GM18870 (cell line): ENCODE results near the gene ATF6B.

Source experiments
- ATAC-seq: cut with Tn5 transposase; IDR thresholded peaks from one replicate; pipeline ENCODE4 v1.9.1; 2021; ENCODE audit warnings: moderate library complexity; ENCODE audit not compliant: unreplicated experiment

Gene ATF6B

GRCh38 chr6:32132110-32132509, 4.1 kb upstream of the ATF6B start:
- no peak for ATAC-seq

DNA sequence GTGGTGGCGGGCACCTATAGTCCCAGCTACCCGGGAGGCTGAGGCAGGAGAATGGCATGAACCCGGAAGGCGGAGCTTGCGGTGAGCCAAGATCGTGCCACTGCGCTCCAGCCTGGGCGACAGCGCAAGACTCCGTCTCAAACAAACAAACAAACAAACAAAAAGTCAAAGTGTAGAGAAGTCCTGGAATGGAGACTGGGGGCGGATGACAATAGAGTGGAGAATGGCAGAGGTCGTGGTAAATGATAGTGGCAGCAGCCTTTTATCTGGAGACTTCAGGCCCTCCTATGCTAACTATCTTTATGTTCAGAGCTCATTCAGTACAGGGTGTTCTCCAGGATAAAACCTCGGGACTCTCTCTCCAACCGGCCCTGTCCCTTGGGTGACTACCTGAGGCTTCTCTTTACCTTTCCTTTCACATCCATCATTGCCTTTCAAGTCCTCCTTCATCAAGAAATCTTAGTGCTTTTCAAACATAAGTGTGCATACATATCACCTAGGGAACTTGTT, 3.4 kb upstream of the ATF6B start:
- ATAC-seq = no peak

- ATAC-seq = no peak
Observed at GRCh38 chr6:32129297-32130088, 1.4 kb upstream of the ATF6B start.

DNA sequence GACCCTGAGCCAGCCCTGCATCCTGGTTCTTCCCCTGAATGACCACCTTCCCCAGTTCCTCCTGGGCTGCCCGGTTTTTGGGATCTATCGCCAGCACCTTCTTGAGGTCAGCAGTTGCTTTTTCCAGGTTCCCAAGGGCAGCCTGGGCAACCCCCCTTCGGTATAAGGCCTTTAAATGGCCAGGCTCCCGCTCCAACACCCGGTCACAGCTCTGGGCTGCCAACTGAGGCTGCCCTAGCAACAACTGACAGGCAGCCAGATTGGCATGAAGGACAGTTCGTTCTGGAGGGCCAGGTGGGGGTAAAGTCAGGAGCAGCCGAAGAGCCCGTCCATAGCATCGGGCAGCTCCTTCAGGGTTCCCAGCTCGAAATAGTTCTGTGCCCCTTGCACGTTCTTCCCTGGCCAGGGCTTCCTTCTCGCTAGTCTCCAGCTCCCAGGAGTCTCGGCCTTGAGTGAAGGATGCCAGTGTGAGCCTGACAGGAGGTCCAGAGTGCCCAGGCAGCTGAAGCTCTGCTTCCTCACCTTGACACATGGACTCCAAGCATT, 778 bp upstream of the ATF6B start:
- no peak for ATAC-seq

DNA sequence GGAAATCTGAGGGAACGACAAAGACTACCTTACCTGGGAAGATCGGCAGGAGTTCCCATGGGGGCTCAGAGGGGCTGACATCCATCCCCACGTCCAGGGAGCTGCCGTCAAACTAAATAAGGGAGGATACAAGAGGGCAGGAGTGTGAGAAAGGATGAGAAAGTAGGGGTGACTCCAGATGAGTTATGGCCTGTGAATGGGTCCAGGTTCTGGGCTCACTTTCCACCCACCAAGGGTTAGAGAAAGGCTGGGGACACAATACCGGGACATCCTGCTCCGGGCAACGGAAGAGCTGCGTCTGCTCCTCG, 683 bp downstream of the ATF6B start:
- no peak for ATAC-seq

- no peak for ATAC-seq
Observed at GRCh38 chr6:32126880-32127279, 1.2 kb downstream of the ATF6B start.

DNA sequence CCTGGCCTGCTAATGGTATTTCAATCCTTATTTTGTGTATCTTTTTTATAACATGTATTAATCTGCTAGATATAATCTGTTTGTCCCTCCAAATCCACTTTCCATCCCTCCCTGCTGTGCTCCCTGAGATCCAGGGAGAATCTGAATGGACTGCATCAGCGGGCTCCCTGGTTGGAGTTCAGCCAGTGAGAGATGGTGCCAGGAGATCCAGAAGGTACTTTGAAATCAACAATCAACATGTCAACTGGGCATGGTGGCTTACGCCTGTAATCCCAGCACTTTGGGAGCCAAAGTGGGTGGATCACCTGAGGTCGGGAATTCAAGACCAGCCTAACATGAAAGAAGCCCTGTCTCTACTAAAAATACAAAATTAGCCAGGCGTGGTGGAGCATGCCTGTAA, 4.4 kb downstream of the ATF6B start:
- no peak for ATAC-seq

DNA sequence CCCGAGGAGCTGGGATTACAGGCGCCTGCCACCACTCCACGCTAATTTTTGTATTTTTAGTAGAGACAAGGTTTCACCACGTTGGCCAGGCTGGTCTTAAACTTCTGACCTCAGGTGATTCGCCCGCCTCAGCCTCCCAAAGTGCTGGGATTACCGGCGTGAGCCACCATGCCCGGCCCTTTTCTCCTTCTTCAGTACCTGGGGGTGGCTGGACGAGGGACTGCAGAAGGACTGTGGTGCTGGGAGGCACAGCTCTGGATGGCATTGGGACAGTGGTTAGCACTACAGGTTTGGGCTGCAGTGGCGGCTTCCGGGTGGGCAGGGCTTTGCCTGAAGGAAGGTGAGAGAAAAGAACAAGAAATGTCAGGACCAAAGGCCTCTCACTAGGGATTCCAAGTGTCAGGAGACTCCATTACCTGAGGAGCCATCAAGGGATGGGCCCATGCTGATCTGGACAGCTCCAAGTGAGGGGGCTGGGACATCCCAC, 7.4 kb downstream of the ATF6B start:
- no peak for ATAC-seq

DNA sequence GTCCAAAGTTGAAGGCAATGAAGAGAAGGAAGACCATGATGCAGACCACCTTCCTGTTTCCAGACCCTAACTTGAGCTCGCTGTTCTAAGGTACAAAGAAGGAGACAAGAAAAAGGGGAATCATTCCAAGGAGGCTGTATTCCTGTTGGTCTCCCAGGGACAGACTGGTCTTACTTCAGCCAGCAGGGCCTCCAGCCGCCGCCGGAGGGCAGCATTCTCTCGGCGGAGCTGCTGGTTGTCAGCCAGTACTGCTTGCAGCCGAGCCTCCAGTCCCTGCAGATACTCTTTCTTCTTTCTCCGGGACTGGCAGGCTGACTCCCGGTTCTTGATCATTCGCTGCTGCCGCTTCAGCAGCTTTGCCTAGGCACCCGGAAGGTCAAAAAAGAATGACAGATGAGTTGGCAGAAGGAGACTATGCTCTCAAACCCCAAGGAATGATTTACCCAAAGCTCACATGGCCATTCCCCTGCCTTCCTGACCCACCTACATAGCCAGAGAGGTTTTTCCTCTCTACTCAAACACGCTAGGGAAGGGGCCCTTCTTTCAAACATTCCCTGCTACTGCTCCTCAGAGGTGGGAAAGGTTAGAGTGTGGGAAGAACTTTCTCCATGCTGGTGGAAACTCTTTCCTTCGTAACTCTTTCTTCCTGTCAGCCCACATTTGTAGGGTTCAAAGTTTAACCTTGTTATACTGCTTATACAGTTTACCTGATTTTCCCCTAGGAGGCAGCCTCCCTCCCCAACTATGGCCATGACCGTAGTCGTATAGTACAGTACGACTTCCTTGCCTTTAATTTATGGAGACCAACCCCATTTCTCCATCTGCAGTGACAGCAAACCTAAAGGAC, 9.0 kb downstream of the ATF6B start:
- no peak for ATAC-seq

GRCh38 chr6:32117461-32117860, 10.6 kb downstream of the ATF6B start:
- no peak for ATAC-seq

GRCh38 chr6:32116674-32117073, 11.4 kb downstream of the ATF6B start:
- ATAC-seq = no peak

DNA sequence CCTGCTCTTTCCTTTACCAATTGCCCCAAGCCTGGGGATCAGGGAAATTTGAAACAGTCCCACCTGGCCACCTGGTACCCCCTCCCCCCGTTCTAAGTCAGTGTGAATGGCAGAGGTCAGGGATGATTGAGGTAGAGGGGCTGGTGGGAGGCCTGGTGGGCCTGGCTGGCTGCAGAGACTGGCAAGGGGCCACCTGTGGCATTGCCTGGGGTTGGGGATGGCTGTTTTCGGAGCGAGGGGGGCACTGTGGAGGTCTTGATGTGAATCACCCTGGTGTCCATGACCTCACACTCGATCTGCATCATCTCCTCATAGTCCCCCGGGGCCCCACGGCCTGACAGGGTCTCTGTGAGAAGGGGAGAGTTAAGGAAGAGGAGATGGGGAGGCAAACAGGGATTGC, 12.4 kb downstream of the ATF6B start:
- no peak for ATAC-seq

DNA sequence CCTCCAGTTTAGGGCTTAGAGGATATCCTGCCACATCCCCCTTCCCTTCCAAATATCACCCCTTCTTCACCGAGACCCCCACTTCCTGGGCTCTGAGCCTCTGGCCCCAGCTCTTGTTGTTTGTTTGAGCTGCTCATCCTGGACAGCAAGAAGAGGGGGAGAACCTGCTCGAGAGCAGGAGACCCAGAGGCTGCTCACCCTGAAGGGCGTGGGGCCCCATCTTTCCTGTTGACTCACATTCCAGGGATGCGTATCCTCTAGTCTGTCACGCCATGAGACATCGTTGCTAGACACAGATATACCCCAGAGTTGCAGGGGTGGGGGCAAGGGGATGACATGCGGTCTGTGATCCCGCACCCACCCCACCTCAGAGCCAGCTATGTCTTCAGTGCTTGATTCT, 13.2 kb downstream of the ATF6B start:
- ATAC-seq = no peak

DNA sequence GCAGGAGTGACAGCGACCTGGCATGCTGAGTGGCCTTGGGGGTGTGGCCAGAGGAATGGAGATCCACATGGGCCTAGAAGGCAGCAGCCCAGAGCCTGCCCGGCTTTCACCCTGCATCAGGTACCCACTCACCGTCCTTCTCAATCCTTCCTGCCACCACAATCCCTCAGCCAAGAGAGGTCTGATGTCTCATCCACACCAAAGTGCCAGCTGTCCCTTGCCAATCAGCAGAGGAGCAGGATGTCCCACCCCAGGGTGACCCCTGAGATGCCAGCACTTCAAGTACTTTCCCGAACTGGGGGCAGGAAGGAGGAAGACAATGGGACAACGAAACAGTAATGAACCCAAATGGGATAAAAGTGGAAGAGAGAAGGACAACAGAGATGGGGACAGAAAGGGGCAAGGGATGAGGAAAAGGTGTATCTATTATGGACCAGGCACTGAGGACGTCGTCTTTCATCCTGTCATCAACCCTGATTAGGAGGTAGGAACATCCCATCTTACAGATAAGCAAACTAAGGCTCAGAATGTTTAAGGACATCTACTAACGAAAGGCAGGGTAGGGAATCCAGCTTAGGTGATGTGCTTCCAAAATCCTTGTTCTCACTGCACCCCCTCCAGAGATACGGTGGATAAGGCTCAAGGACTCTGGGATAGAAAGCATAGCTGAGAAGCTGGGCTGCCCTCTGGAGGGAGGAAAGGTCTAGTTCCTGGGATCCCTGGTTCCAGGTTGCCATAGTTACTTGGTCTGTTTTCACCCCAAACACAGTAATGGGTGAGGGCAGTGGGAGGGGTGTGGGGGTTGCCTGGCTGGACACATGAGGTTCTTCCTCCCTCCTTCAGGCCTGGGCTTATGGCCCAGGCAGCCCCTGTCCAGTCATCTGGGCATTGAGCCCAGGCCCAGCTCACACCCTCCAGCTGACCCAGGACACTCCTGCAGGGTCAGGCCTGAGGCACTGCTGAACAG, 14.4 kb downstream of the ATF6B start:
- ATAC-seq = no peak

DNA sequence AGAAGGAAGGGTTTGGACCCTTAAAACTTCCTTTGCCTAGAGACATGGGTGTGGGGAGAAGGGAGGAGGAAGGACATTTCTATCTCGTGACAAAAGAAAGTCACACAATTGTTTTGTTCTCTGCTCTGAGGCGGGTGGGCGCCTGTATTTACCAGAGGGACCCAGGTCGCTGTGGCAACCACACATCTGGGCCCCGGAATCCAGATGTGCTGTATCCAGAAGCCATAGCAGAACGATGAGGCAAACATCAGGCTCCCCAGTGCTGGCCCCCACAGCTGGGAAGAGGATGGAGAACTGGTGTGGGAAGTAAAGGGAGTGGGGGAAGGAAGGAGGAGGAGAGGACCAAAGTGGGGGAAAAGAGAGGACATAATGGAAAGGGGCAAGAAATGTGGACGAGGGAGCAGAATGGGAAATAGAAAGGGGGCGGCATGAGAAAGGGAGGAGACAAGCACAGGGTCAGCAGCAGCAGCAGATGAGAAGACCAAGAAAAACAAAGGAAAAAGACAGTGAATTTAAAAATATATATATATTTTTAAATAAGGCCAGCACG, 15.5 kb downstream of the ATF6B start:
- ATAC-seq = no peak

DNA sequence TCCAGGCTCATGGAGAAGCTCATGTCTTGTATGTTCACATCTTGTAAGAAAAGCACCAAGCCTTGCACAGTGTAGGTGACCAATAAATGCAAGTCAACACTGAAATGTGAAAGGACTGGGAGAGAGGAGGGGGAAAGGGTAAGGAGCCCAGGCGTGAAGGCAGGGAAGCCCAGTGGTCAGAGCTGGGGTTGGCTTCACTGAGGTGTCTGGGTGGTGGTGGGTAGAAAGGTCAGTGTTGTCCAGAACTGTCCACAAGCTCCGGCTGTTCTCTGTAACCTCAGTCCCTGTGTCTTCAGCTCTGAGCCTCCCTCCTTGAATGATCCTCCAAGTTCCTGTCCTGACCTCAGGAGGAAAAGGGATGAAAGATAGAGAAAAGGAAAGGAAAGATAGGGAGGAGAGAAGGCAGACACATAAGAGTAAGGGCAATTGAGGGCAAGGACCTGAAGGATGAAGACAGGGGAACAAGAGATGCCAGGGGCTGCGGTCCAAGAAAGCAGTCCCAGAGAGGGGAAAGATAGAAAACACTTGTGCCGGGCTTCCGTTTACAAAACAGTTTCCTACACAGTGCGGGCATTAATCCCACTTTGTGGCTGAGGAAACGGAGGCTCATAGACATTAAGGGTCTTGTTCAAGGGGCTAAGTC, 16.5 kb downstream of the ATF6B start:
- ATAC-seq = no peak

DNA sequence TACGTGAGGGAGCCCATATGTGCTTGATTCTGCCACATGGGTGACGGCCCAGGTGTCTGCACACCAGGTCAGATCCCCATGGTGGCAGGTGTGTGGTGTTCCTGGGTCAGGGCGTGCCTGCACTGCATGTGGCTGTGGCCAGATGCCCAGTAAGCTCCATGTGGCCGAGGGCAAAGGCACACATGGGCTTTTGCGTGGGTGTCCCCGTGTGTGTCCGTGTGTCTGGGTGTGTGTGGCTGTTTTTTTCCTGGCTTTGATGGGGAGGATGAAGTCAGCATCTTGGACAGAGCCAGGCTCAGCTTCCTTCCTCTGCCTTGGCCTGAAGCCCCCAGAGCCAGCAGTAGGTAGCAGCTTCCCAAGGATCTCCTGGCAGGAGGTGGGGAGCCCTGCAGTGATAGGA, 17.4 kb downstream of the ATF6B start:
- no peak for ATAC-seq

DNA sequence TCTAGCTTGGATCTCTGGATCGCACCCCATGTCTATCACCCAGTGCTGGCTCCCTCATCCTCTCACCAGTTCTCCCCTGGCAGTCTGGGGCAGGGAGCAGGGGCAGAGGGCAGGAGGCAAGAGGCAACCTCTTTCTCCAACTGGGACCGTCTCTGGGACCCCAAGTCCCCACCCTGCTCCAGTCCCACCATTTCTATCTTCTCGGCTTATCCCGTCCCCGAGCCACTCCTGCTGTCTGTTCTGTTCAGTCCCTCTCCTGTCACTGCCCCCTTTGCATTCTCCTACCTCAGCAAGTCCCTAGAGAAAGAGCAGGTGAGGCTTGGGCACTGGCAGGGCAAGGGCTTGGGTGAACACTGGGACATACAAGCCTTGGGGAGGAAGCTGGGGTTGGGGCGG, 18.3 kb downstream of the ATF6B start:
- no peak for ATAC-seq

DNA sequence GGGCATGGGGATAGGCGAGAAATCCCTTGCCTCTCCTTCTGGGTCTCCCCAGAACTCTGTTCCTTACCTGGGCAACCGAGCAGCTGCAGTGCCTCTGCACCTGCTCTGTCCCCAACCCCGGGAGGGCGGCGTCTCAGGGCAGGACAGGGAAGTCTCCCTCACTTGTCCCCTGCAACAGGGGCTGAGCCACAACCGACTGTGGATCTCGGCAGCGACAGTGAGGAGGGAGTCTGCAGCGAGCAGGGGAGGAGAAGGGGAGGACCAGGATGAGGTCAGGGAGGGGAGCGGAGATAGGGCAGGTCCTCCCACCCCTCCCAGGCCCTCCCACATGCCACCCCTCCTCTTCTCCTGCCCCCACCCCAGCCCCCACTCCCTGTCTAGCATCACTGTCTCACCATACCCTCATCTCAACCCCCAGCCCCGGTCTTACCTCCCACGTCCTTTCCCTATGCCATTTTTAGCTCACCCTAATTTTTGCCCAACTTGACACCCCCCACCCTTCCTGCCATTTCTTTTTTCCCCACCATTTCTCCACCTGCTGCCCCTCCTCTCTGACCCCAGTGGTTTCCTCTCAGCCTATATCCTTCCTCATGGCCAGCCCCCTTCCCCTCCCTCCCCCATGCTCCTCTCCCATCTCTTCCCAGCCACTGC, 18.8 kb downstream of the ATF6B start, which contains the start of gene TNXB:
Gene TNXB, minus strand, starts transcription at position 225 of the 651 bp plus-strand sequence. CDS start 11,140 bp downstream, outside the sequence.
- ATAC-seq = no peak
